Activated T-cell treated with anti-CD3 and anti-CD28 coated beads, Interleukin-2, amount 50 U/mL, for 4 hours (primary cell): ENCODE measurements around the gene MRPL43. TPM values are rescaled to one million over a fixed set of nuclear protein-coding genes. Genes with fewer than 3 reads are reported as not detected.

Experiments used
- ATAC-seq, 2 donors: fragments of 200-7000 bp; cut with Tn5 transposase; one replicate each; pipeline ENCODE4 v1.10.0; 2021
- DNase-seq: peaks from one replicate; pipeline ENCODE4 v3.0.0-alpha.2; 2020
- H3K27me3 Mint-ChIP-seq: one replicate; pipeline ENCODE4 v1.8.0; 2021; ENCODE audit warnings: low read depth, mixed read lengths
- H3K36me3 Mint-ChIP-seq: one replicate; pipeline ENCODE4 v1.8.0; 2022; ENCODE audit warnings: mixed read lengths; ENCODE audit not compliant: insufficient read depth
- H3K4me1 Mint-ChIP-seq: one replicate; pipeline ENCODE4 v1.8.0; 2021; ENCODE audit warnings: low read depth, mixed read lengths
- H3K4me3 Mint-ChIP-seq: one replicate; pipeline ENCODE4 v1.8.0; 2021; ENCODE audit warnings: mild to moderate bottlenecking, moderate library complexity, mixed read lengths
- H3K9me3 Mint-ChIP-seq: one replicate; pipeline ENCODE4 v1.8.0; 2021; ENCODE audit warnings: mixed read lengths
- total RNA-seq, 3 donors: library from RNA; stranded (reverse); gene quantifications; one replicate each; pipeline ENCODE4 v1.2.1, GENCODE V29; 2021

The MRPL43 gene
- total RNA-seq, 3 donors from 2014 or later: 68.8 to 76.3 (median 69.3) TPM

GRCh38 chr10:101028446-101029337 lies 41.4 kb upstream of the MRPL43 start:
- no peak for DNase-seq
- H3K9me3 Mint-ChIP-seq: no peaks in the 10 kb centered on the region
- H3K27me3 Mint-ChIP-seq: no peaks in the 10 kb centered on the region
- peaks cover 22% of the 10 kb centered on the region for H3K4me1 Mint-ChIP-seq
- ATAC-seq: no peak
- no peak overlapping the region for H3K4me3 Mint-ChIP-seq
- no peaks in the 10 kb centered on the region for H3K36me3 Mint-ChIP-seq

GRCh38 chr10:101027106-101027720 lies 39.9 kb upstream of the MRPL43 start:
- H3K9me3 Mint-ChIP-seq: no peaks in the 10 kb centered on the region
- no peak for ATAC-seq
- peaks cover under 1% of the 10 kb centered on the region for H3K27me3 Mint-ChIP-seq
- no peaks in the 10 kb centered on the region for H3K36me3 Mint-ChIP-seq
- H3K4me3 Mint-ChIP-seq: no peak overlapping the region
- DNase-seq: no peak
- peaks cover 10% of the 10 kb centered on the region for H3K4me1 Mint-ChIP-seq

GRCh38 chr10:101022967-101023705 lies 35.8 kb upstream of the MRPL43 start:
- H3K9me3 Mint-ChIP-seq: no peaks in the 10 kb centered on the region
- peaks cover 25% of the 10 kb centered on the region for H3K27me3 Mint-ChIP-seq
- H3K36me3 Mint-ChIP-seq: no peaks in the 10 kb centered on the region
- no peak for DNase-seq
- no peak for ATAC-seq
- H3K4me1 Mint-ChIP-seq: peaks cover 5% of the 10 kb centered on the region
- H3K4me3 Mint-ChIP-seq: no peak overlapping the region

- Mint-ChIP-seq H3K9me3 (no peaks in the 10 kb centered on the region), H3K27me3 (peaks cover 38% of the 10 kb centered on the region), H3K4me3 (no peak overlapping the region), H3K36me3 (no peaks in the 10 kb centered on the region), H3K4me1 (peaks cover 5% of the 10 kb centered on the region)
- DNase-seq: no peak
- ATAC-seq: no peak
Measured at GRCh38 chr10:101021692-101022251, 34.5 kb upstream of the MRPL43 start.

- Mint-ChIP-seq H3K9me3 (no peaks in the 10 kb centered on the region), H3K36me3 (no peaks in the 10 kb centered on the region), H3K4me3 (no peak overlapping the region), H3K27me3 (peaks cover 43% of the 10 kb centered on the region), H3K4me1 (peaks cover 5% of the 10 kb centered on the region)
- DNase-seq (no peak), ATAC-seq (no peak)
Measured at GRCh38 chr10:101021239-101021638, 33.9 kb upstream of the MRPL43 start.

GRCh38 chr10:101020427-101021075 lies 33.3 kb upstream of the MRPL43 start:
- Mint-ChIP-seq H3K27me3 (peaks cover 48% of the 10 kb centered on the region), H3K9me3 (no peaks in the 10 kb centered on the region), H3K36me3 (no peaks in the 10 kb centered on the region), H3K4me1 (peaks cover 5% of the 10 kb centered on the region), H3K4me3 (no peak overlapping the region)
- ATAC-seq: no peak
- no peak for DNase-seq

GRCh38 chr10:101019440-101019703 lies 32.1 kb upstream of the MRPL43 start:
- H3K4me1 Mint-ChIP-seq: peaks cover 15% of the 10 kb centered on the region
- no peak for ATAC-seq

GRCh38 chr10:101018600-101019439 lies 31.5 kb upstream of the MRPL43 start:
- Mint-ChIP-seq H3K27me3 (peaks cover 51% of the 10 kb centered on the region), H3K4me3 (no peak overlapping the region), H3K36me3 (no peaks in the 10 kb centered on the region), H3K9me3 (no peaks in the 10 kb centered on the region), H3K4me1 (peaks cover 20% of the 10 kb centered on the region)
- ATAC-seq (peak; percentile 71 to 77), DNase-seq (peak; percentile 71)

More at GRCh38 chr10:101019440-101019703, 32.1 kb upstream of the MRPL43 start:
- Mint-ChIP-seq H3K9me3 (no peaks in the 10 kb centered on the region), H3K4me3 (no peak overlapping the region), H3K27me3 (peaks cover 51% of the 10 kb centered on the region), H3K36me3 (no peaks in the 10 kb centered on the region)
- DNase-seq: no peak

GRCh38 chr10:101018118-101018599 lies 30.9 kb upstream of the MRPL43 start:
- Mint-ChIP-seq H3K27me3 (peaks cover 51% of the 10 kb centered on the region), H3K9me3 (no peaks in the 10 kb centered on the region)

GRCh38 chr10:101016814-101017213 lies 29.5 kb upstream of the MRPL43 start:
- H3K36me3 Mint-ChIP-seq: no peaks in the 10 kb centered on the region
- no peak for ATAC-seq
- peaks cover 47% of the 10 kb centered on the region for H3K27me3 Mint-ChIP-seq
- no peak overlapping the region for H3K4me3 Mint-ChIP-seq
- peaks cover 30% of the 10 kb centered on the region for H3K4me1 Mint-ChIP-seq
- no peaks in the 10 kb centered on the region for H3K9me3 Mint-ChIP-seq
- no peak for DNase-seq

More at GRCh38 chr10:101018118-101018599, 30.9 kb upstream of the MRPL43 start:
- Mint-ChIP-seq H3K36me3 (no peaks in the 10 kb centered on the region), H3K4me1 (peaks cover 23% of the 10 kb centered on the region), H3K4me3 (no peak overlapping the region)
- ATAC-seq (no peak), DNase-seq (no peak)

- no peak for DNase-seq
- no peaks in the 10 kb centered on the region for H3K36me3 Mint-ChIP-seq
- no peak for ATAC-seq
- H3K27me3 Mint-ChIP-seq: peaks cover 39% of the 10 kb centered on the region
- peaks cover 30% of the 10 kb centered on the region for H3K4me1 Mint-ChIP-seq
- H3K4me3 Mint-ChIP-seq: no peak overlapping the region
- no peaks in the 10 kb centered on the region for H3K9me3 Mint-ChIP-seq
Measured at GRCh38 chr10:101015582-101015973, 28.3 kb upstream of the MRPL43 start.

GRCh38 chr10:101014966-101015581 lies 27.8 kb upstream of the MRPL43 start:
- H3K4me1 Mint-ChIP-seq: peaks cover 30% of the 10 kb centered on the region
- H3K4me3 Mint-ChIP-seq: no peak overlapping the region
- peak; percentile 31 to 53 for ATAC-seq
- no peak for DNase-seq
- no peaks in the 10 kb centered on the region for H3K9me3 Mint-ChIP-seq
- H3K36me3 Mint-ChIP-seq: no peaks in the 10 kb centered on the region
- peaks cover 36% of the 10 kb centered on the region for H3K27me3 Mint-ChIP-seq
